UCSD-AML1 (cell line): Measurements from ENCODE around the gene EIF1.

Experiments used
- DNase-seq: peaks from one replicate; lab custom pipeline; 2025; ENCODE audit not compliant: unreplicated experiment; lab: John Stamatoyannopoulos, UW

The EIF1 gene

DNA sequence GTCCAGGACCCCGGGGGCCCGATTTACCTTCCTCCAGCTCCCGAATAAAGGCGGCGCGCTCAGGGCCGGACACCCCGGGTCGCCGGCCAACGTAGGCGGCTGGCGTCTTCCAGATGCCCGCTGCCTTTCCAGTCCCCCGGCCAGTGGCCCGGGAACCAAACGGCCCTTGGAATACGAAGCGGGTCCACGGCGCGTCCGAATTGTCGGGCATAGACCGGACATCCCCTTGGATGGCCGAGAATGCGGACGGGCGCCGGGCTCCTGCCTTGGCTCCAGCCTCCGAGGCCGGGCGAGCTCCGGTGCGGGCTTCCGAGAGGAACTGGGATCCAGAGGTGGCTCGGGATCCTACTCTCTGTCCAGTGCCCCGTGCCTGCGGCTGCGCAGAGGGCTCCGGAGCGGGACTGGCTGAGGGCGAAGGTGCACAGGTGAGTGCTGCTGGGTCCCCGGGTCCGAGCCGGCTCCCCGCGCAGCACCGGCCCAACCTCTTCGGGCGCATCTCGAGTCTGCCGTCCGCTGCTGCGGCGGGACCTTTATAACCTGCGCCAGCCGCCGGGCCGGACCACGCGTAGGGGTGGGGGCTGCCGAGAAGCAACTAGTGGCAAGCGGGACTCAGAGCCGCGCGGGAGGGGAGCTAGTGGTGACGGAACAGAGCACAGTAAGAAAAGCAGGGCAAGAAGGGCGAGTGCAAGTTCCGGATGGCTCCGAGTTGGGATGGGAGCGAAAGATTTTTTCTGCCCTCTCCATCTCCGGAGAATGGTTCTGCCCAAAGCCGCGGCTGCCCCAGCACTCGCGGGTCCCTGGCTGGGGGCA is 45.7 kb downstream of the EIF1 start, which contains the start of gene HAP1:
TSS of gene HAP1 (minus strand) at position 505 of the 810 bp plus-strand sequence. CDS start at position 496, 9 bp downstream.
- DNase-seq, result no peak

DNA sequence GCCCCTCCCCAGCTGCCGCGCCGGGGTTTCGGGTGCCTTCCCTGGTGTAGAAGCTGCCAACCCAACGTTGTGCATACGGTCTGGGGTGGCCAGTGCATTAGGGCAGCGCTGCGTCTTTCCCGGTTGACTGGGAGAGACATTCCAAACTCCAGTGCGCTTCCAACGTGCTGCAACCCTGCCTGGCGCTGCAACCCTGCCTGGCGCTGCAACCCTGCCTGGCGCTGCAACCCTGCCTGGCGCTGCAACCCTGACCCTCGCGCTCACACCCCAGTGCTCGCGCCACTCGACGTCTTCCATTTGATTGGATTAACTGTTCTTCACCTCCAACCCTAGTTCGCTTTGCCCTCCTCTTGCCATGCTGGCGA is 46.2 kb downstream of the EIF1 start:
- no peak for DNase-seq

DNA sequence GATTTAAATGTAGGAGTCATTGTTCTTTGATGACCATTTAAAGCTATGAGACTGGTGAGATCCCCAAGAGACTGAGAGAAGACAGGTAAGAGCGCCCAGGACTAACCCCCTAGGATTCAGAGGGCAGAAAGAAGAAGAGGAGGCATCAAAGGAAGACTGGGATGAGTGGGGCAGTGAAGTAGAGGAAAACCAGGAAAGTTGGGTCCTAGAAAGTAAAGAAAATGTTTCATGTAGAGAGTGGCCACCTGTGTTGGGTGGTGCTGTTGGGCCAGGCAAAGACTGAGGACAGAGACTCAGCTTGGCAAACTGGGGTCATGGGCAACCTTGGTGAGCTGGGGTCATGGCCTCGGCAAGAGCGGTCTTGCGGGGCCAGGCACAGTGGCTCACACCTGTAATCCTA is 47.1 kb downstream of the EIF1 start:
- DNase-seq, result no peak

DNA sequence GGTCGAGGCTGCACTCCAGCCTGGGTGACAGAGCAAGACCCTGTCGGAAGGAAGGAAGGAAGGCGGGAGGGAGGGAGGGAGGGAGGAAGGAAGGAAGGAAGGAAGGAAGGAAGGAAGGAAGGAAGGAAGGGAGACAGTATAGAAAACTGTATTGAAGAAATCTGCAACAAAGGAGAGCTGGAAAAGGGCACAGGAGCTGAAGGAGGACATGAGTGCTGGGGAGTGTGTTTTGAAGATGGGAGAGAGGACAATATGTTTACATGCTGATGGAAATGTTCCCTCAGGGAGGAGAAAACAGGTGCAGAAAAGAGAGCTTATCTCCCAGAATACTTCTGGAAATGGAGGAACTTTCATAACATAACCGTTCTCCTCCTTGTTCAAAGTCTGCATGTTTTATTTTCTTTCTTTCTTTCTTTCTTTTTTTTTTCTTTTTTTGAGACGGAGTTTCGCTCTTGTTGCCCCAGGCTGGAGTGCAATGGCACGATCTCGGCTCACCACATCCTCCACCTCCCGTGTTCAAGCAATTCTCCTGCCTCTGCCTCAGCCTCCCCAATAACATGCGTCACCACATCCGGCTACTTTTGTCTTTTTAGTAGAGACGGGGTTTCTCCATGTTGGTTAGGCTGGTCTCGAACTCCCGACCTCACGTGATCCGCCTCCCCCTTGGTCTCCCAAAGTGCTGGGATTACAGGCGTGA is 48.4 kb downstream of the EIF1 start:
- DNase-seq, result no peak

DNA sequence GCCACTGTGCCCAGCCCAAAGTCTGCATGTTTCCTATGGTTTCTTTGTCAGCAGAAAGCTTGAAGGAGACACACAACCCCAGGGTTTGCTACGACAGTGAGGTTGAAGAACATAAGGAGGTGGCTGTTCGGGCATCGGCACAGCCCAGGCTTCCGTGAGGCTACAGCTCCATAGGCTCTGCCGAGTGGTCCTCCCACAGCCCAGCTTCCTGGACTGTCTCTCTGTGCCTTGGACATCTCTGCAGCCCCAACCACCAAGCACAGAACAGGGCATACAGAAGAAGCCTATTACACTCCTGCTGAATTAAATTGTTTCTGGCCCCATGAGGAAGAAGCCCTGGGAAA is 49.0 kb downstream of the EIF1 start:
- DNase-seq, result peak; percentile 45

DNA sequence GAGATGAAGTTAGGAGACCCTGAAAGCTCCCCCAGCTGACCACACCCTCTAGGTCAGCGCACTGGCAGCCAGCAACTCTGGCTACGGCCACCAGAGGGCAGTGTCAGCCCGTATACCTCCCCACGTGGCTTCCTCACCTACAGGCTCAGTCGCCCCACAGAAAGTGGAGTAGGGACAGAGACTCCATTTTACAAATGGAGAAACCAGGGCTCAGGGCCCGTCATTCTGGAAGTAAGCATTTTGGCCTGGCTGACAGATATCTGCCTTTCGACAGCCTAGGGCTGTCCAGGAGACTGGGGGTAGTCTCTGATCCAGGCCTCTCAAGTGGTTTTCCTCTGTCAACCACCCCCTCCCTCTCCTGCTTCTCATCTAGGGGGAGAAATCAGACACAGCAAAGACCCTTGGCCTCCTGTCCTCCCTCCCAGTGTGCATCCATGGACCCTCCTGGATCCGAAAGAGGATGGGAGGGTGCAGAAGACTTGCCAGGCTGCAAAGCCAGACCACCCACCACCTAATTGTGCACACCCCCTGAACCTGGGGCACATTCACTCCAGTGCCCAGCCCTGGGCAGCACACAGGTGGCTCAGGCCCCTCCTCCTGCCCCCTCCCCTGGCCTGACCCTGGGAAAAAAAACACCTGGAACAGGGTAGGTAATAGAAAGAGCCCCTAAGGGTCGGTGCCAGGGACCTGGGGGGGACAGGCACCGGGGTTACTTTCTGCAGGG is 49.6 kb downstream of the EIF1 start:
- DNase-seq, result peak; percentile 86

DNA sequence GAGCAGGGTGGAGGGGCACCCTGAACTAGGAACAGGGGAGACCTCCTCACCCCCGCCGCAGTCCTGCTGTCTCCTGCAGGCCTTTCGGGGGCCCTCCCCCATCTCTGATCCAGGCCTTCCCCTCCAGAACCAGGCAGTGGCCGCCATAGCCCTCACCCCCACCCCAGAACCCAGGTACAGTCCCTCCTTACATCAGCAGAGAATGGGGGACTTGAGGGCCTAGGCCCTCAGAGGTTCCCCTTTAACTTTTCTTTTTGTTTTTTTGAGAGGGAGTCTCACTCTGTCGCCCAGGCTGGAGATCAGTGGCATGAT is 50.1 kb downstream of the EIF1 start:
- DNase-seq, result no peak

DNA sequence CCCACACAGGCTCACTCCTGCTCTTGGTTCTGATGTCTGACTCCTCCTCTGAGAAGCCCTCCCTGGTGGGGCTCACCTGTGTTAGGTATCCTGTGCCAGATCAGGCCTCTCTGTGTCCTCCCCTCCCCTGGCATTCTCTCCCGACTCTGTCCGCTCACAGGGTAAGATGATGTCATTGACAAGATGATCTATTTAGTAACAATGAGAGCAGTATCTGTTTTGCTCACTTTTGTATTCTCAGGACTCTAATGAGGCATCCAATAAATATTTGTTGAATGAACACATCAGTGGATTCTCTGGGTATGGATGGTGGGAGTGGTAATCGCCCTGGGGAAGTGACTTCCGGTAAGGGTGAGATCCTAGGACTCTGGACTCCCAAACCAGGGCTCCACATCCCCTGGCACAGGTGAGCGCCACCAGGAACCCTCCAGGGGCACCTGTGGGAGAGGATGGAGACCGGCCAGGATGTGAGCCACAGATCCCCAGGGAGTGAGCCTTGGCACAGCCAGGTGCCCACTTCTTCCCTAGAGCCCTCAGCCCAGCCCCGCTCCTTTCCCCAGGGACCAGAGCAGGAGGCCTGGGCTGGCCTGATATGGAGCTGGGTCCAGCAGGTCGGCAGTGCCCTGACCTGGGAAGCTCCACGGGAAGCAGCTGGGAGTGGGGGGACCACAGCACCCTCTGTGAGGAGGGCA is 51.1 kb downstream of the EIF1 start:
- no peak for DNase-seq

DNA sequence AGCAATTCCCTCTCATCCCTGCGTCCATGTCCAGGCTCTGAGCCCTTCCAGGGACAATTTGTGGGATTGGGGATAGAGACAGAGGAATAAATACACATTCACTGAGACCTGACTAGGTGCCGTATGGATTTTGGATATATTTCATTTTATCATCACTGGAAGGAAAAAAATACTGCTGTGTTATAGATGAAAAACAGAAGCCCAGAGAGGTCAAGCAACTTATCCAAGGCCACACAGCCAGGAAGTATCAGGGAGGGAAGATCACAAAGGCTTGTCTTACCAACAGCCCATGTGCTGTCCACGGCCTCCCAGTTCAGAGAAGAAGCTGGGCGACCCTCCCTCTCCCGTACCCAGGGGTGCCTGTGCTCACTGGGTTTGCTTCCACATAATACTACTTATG is 51.8 kb downstream of the EIF1 start:
- no peak for DNase-seq

DNA sequence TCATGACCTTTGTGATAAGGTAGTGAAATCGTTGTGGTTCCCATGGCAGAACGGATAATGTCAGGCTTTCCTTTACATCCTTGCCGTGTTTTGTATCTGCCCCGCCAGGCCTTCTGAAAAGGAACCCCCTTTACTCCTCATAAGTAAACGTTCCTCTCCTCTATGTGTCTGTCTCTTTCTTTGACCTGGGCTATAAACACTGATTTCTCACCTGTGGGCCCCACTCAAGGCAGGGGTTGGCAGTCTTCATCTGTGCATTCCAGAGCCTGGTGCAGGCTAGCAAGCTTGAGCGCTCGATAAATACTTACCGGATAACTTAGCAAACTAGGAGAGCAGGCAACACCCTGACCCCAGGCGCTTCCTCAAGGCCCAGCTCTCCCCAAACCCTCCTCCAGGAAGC is 53.0 kb downstream of the EIF1 start:
- DNase-seq, result no peak
